Choroid plexus epithelial cell (primary cell): ENCODE measurements around the gene TRIM2.
A peak's percentile ranks its signal among the peaks of the same experiment; 100 is the strongest.

Experiments
- DNase-seq: peaks from one replicate; pipeline ENCODE4 v3.0.0-alpha.2; 2010; ENCODE audit warnings: low read depth
- H3K4me3 ChIP-seq: 2 replicates; pipeline ENCODE4 v1.5.1; 2011; ENCODE audit warnings: low read depth, mild to moderate bottlenecking, control low read depth, low read length, moderate library complexity
- CTCF ChIP-seq: conservative IDR thresholded peaks from 2 replicates; pipeline ENCODE4 v1.5.1; 2011; ENCODE audit warnings: low read depth, mild to moderate bottlenecking, control low read depth, inconsistent platforms, low read length, moderate library complexity

Gene TRIM2

GRCh38 chr4:153347117-153347516 lies 142.9 kb downstream of the TRIM2 start:
- no peak for TF ChIP-seq CTCF
- no peak for DNase-seq
- no peak overlapping the region for H3K4me3 ChIP-seq

GRCh38 chr4:153348006-153348405 lies 143.8 kb downstream of the TRIM2 start:
- DNase-seq = peak; percentile 25
- no peak overlapping the region for H3K4me3 ChIP-seq
- no peak for TF ChIP-seq CTCF

GRCh38 chr4:153349206-153349805 lies 145.1 kb downstream of the TRIM2 start:
- TF ChIP-seq CTCF = no peak
- DNase-seq = no peak

GRCh38 chr4:153362184-153362583 lies 157.9 kb downstream of the TRIM2 start:
- no peak for TF ChIP-seq CTCF
- DNase-seq = peak; percentile 50
- no peak overlapping the region for H3K4me3 ChIP-seq

More at GRCh38 chr4:153349206-153349805, 145.1 kb downstream of the TRIM2 start:
- no peak overlapping the region for H3K4me3 ChIP-seq

- no peak for TF ChIP-seq CTCF
- peak; percentile 35 for DNase-seq
These were observed 159.8 kb downstream of the TRIM2 start for GRCh38 chr4:153364061-153364460.

GRCh38 chr4:153365003-153365402 lies 160.8 kb downstream of the TRIM2 start:
- no peak for TF ChIP-seq CTCF
- no peak overlapping the region for H3K4me3 ChIP-seq
- DNase-seq = no peak

More at GRCh38 chr4:153364061-153364460, 159.8 kb downstream of the TRIM2 start:
- H3K4me3 ChIP-seq = no peak overlapping the region

GRCh38 chr4:153366486-153366885 lies 162.2 kb downstream of the TRIM2 start:
- H3K4me3 ChIP-seq = no peak overlapping the region
- no peak for TF ChIP-seq CTCF
- DNase-seq = no peak
